IMR-90 (cell line): ENCODE measurements around the gene TPSB2. TPM values are rescaled to one million over a fixed set of nuclear protein-coding genes. Genes with fewer than 3 reads are reported as not detected.

Source experiments
- ATAC-seq: fragments of 200-7000 bp; cut with Tn5 transposase; 2 replicates; pipeline ENCODE4 v1.9.1; 2020; ENCODE audit warnings: low read depth, mild to moderate bottlenecking, moderate library complexity
- BruUV-seq: library from RNA; stranded (reverse); fragments of 400-500 nt; replicated peaks from 2 replicates; lab custom pipeline; 2021; lab: Mats Ljungman, UMichigan
- CTCF ChIA-PET: fragments of 300-600 bp; formaldehyde crosslinking; extraction: SDS; loops from one replicate; lab custom pipeline; 2021; ENCODE audit warnings: antibody characterized with exemption; lab: Yijun Ruan, JAX
- POLR2A ChIA-PET: fragments of 300-600 bp; sonication (Branson Sonifier 250); formaldehyde crosslinking; loops from one replicate; lab custom pipeline; 2022; ENCODE audit warnings: antibody characterized with exemption; ENCODE audit not compliant: unreplicated experiment; lab: Charles Lee
- DNase-seq: peaks from one replicate; pipeline ENCODE4 v3.0.0; 2013
- H2AFZ ChIP-seq: replicated peaks from 2 replicates; pipeline ENCODE3; 2013; ENCODE audit warnings: low read length, mild to moderate bottlenecking; ENCODE audit not compliant: poor library complexity
- H2AK5ac ChIP-seq: 2 replicates; pipeline ENCODE4 v1.6.1; 2013; ENCODE audit warnings: low read depth, low read length, inconsistent platforms
- H2AK9ac ChIP-seq: replicated peaks from 2 replicates; pipeline ENCODE3; 2013; ENCODE audit warnings: mild to moderate bottlenecking, low read depth, low read length, moderate library complexity; ENCODE audit not compliant: poor library complexity
- H2BK120ac ChIP-seq: 2 replicates; pipeline ENCODE4 v1.6.1; 2013; ENCODE audit warnings: low read depth, low read length, inconsistent platforms
- H2BK15ac ChIP-seq: 3 replicates; pipeline ENCODE4 v1.6.1; 2013; ENCODE audit warnings: low read depth, low read length, inconsistent platforms
- H2BK20ac ChIP-seq: 2 replicates; pipeline ENCODE4 v1.6.1; 2013; ENCODE audit warnings: low read depth, mild to moderate bottlenecking, inconsistent platforms, low read length, moderate library complexity
- H2BK5ac ChIP-seq: 2 replicates; pipeline ENCODE4 v1.6.1; 2013; ENCODE audit warnings: mild to moderate bottlenecking, low read depth, low read length, inconsistent platforms; ENCODE audit not compliant: poor library complexity, severe bottlenecking
- H3K14ac ChIP-seq: replicated peaks from 2 replicates; pipeline ENCODE4 v1.6.1; 2013; ENCODE audit warnings: low read depth, low read length, inconsistent platforms
- H3K18ac ChIP-seq: 2 replicates; pipeline ENCODE4 v1.6.1; 2013; ENCODE audit warnings: low read depth, low read length, control low read depth
- H3K23ac ChIP-seq: 2 replicates; pipeline ENCODE4 v1.6.1; 2013; ENCODE audit warnings: low read depth, low read length, inconsistent platforms
- H3K27ac ChIP-seq: 2 replicates; pipeline ENCODE4 v1.5.1; 2013; ENCODE audit warnings: mild to moderate bottlenecking, control low read depth, low read length; ENCODE audit not compliant: insufficient read depth
- H3K27me3 ChIP-seq: 2 replicates; pipeline ENCODE4 v1.6.1; 2013; ENCODE audit warnings: low read length; ENCODE audit not compliant: control insufficient read depth, insufficient read depth
- H3K36me3 ChIP-seq: 2 replicates; pipeline ENCODE4 v1.6.1; 2013; ENCODE audit warnings: low read length, mixed read lengths; ENCODE audit not compliant: control insufficient read depth, insufficient read depth
- H3K4ac ChIP-seq: 2 replicates; pipeline ENCODE4 v1.6.1; 2013; ENCODE audit warnings: low read depth, low read length, inconsistent platforms
- H3K4me1 ChIP-seq: 2 replicates; pipeline ENCODE4 v1.6.1; 2013; ENCODE audit warnings: low read length, mixed read lengths; ENCODE audit not compliant: control insufficient read depth, insufficient read depth
- H3K4me2 ChIP-seq: 2 replicates; pipeline ENCODE4 v1.6.1; 2013; ENCODE audit warnings: low read depth, mild to moderate bottlenecking, control low read depth, low read length, moderate library complexity
- H3K4me3 ChIP-seq: 2 replicates; pipeline ENCODE4 v1.5.1; 2013; ENCODE audit warnings: low read depth, mild to moderate bottlenecking, control low read depth, low read length, moderate library complexity; ENCODE audit not compliant: insufficient read depth
- H3K56ac ChIP-seq: 2 replicates; pipeline ENCODE4 v1.6.1; 2013; ENCODE audit warnings: low read length, inconsistent platforms; ENCODE audit not compliant: insufficient read depth; ENCODE audit errors: extremely low read depth
- H3K79me1 ChIP-seq, 2 experiments: 2 replicates each; pipeline ENCODE4 v1.6.1; 2013; ENCODE audit warnings: low read length in 2 of 2, inconsistent platforms in 1 of 2, low read depth in 1 of 2
- H3K9ac ChIP-seq: 2 replicates; pipeline ENCODE4 v1.6.1; 2013; ENCODE audit warnings: low read depth, low read length, control low read depth
- H3K9me1 ChIP-seq: 2 replicates; pipeline ENCODE4 v1.6.1; 2013; ENCODE audit warnings: low read length, inconsistent platforms; ENCODE audit not compliant: insufficient read depth
- H3K9me3 ChIP-seq: 2 replicates; pipeline ENCODE4 v1.6.1; 2013; ENCODE audit warnings: low read length; ENCODE audit not compliant: control insufficient read depth, insufficient read depth
- H4K20me1 ChIP-seq: 2 replicates; pipeline ENCODE4 v1.6.1; 2013; ENCODE audit warnings: low read length, inconsistent platforms; ENCODE audit not compliant: insufficient read depth
- H4K5ac ChIP-seq: 2 replicates; pipeline ENCODE4 v1.6.1; 2013; ENCODE audit warnings: mild to moderate bottlenecking, low read depth, low read length, control low read depth
- H4K8ac ChIP-seq, 2 experiments: 2 replicates each; pipeline ENCODE4 v1.6.1; 2013; ENCODE audit warnings: low read depth in 2 of 2, low read length in 2 of 2, control low read depth in 1 of 2, inconsistent platforms in 1 of 2
- H4K91ac ChIP-seq: 2 replicates; pipeline ENCODE4 v1.6.1; 2013; ENCODE audit warnings: low read depth, low read length, inconsistent platforms; ENCODE audit not compliant: insufficient read depth
- BHLHE40 ChIP-seq: fragments of 150-350 bp; IDR thresholded peaks from 2 replicates; pipeline ENCODE4 v1.6.1; 2016; ENCODE audit warnings: mild to moderate bottlenecking, low read depth, low read length
- CEBPB ChIP-seq: IDR thresholded peaks from 2 replicates; pipeline ENCODE4 v1.6.1; 2012; ENCODE audit warnings: low read depth, low read length, improper control_type of control experiment
- CTCF ChIP-seq: conservative IDR thresholded peaks from 2 replicates; pipeline ENCODE4 v1.5.1; 2012; ENCODE audit warnings: mild to moderate bottlenecking, low read depth, low read length, improper control_type of control experiment
- FOS ChIP-seq: fragments of 150-350 bp; IDR thresholded peaks from 2 replicates; pipeline ENCODE4 v1.6.1; 2016; ENCODE audit warnings: low read depth, low read length
- MAZ ChIP-seq: IDR thresholded peaks from 2 replicates; pipeline ENCODE4 v1.6.1; 2012; ENCODE audit warnings: low read depth, mild to moderate bottlenecking, low read length, improper control_type of control experiment, moderate library complexity, borderline replicate concordance
- MXI1 ChIP-seq: IDR thresholded peaks from 2 replicates; pipeline ENCODE4 v1.6.1; 2012; ENCODE audit warnings: low read depth, mild to moderate bottlenecking, low read length, moderate library complexity, borderline replicate concordance
- NFE2L2 ChIP-seq: fragments of 150-350 bp; IDR thresholded peaks from 2 replicates; pipeline ENCODE4 v1.6.1; 2016; ENCODE audit warnings: low read depth, mild to moderate bottlenecking, low read length
- POLR2A ChIP-seq: IDR thresholded peaks from 2 replicates; pipeline ENCODE4 v1.6.1; 2012; ENCODE audit warnings: mild to moderate bottlenecking, low read depth, low read length
- RAD21 ChIP-seq: IDR thresholded peaks from 2 replicates; pipeline ENCODE4 v1.6.1; 2012; ENCODE audit warnings: low read length, improper control_type of control experiment
- RFX5 ChIP-seq: IDR thresholded peaks from 2 replicates; pipeline ENCODE4 v1.8.0; 2012; ENCODE audit warnings: low read depth, mild to moderate bottlenecking, low read length, moderate library complexity
- SMC3 ChIP-seq: fragments of 150-350 bp; IDR thresholded peaks from 2 replicates; pipeline ENCODE4 v1.6.1; 2016; ENCODE audit warnings: low read depth, mild to moderate bottlenecking, antibody characterized with exemption, low read length, moderate library complexity
- WGBS, 2 experiments: methylation state at CpG; one replicate each; pipeline versions ENCODE4 v1.1.5 to v1.1.7; 2013; ENCODE audit warnings: missing lambda C conversion rate in 2 of 2; ENCODE audit not compliant: insufficient read length in 1 of 2; ENCODE audit errors: extremely low coverage in 2 of 2; 5-methylcytosine and 5-hydroxymethylcytosine counted together
- dilution Hi-C: fragments of 300-500 bp; cut with HindIII; formaldehyde crosslinking; loops from one replicate; pipeline ENCODE4 v1.14.3; 2018; ENCODE audit warnings: low sequenced_read_pairs; ENCODE audit not compliant: unreplicated experiment
- in situ Hi-C: fragments of 300-500 bp; cut with MboI; formaldehyde crosslinking; loops from 3 replicates; pipeline ENCODE4 v1.14.3; 2019; ENCODE audit warnings: low sequenced_read_pairs, inconsistent platforms, mixed read lengths
- intact Hi-C: fragments of 100-400 bp; cut with micrococcal nuclease; formaldehyde crosslinking; loops from 2 replicates; pipeline ENCODE4 v1.10.0; 2022
- polyA plus RNA-seq, 3 experiments: library from polyadenylated mRNA; depleted of rRNA; stranded (reverse); fragments of >200 nt; gene quantifications; 2 replicates each; pipeline ENCODE4 v1.2.3, GENCODE V29; 2012; ENCODE audit warnings: low replicate concordance in 1 of 3
- total RNA-seq: library from RNA; depleted of rRNA; stranded (reverse); fragments of >200 nt; gene quantifications from 2 replicates; pipeline ENCODE4 v1.2.3, GENCODE V29; 2012
- TF ChIP-seq, protein P1 (sequence below): fragments of 150-350 bp; IDR thresholded peaks from 2 replicates; pipeline ENCODE4 v1.6.1; 2016; ENCODE audit warnings: low read depth, mild to moderate bottlenecking, low read length, moderate library complexity, borderline replicate concordance

The TPSB2 gene
- total and polyA plus RNA-seq, 2 of the 4 experiments (the other 2 are of a cell fraction): not detected

DNA sequence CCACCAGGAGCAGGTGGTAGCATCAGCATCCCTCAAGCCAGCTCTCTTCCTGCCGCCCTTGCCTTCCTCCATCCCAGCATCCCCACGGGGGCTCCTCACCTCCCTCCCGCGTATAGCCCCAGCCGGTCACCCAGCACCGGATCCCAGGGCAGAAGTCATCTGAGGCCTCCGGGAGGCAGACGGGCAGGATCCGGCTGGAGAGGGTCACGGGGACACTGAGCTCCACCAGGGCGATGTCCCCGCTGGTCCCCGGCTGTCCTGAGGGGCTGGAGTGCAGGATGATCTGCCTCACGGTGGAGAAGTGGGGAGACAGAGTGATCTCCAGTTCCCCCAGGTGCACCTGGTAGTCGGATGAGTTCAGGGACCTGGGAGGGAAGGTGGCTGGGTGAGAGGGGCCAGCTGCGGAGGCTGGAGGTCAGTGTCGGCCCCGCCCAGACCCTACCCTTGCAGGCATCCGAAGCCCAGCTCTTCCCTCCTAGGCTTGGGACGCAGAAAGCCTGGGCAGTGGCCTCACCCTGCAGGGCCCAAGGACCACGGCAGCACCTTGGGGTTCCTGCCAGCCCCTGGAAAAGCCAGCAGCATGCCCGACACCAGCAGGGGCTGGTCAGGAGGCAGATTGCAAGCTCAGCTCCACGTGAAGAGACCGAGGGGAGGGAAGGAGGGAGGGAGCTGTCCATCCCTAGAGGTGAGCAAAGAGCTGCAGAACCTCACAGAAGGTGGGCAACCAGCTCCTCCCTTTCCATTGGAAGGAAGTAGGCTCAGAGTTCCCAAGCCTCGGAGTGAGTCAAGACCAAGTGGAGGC is 7.2 kb downstream of the TPSB2 start:
- WGBS, 2 experiments: 67% methylated on average over 16 of the region's 25 CpGs; no CpG with 5 or more reads in 1 of the 2 experiments
- no peaks in the 10 kb centered on the region for H4K20me1 ChIP-seq
- no peak overlapping the region for H3K14ac ChIP-seq
- H3K56ac ChIP-seq: no peak overlapping the region
- no peaks in the 10 kb centered on the region; the same call in 1 of the 2 replicates for H3K36me3 ChIP-seq
- no peaks in the 10 kb centered on the region for H3K4me1 ChIP-seq
- H2AK5ac ChIP-seq: no peak overlapping the region
- H3K23ac ChIP-seq: no peak overlapping the region
- H4K5ac ChIP-seq: no peak overlapping the region
- ChIA-PET CTCF (no interaction called here), POLR2A (no interaction called here)
- H2AFZ ChIP-seq: no peak overlapping the region
- no TSS peak for BruUV-seq
- no peak overlapping the region for H2BK120ac ChIP-seq
- in situ Hi-C loops (loop anchor here (25.0 kb wide), 1 partner anchor 410 kb away; the partner anchor contains the start of gene GNG13), dilution Hi-C loops (no loop called here), intact Hi-C loops (no loop called here)
- ATAC-seq (no peak), DNase-seq (no peak)
- H4K8ac ChIP-seq: no peak overlapping the region
- no peak overlapping the region for H2BK20ac ChIP-seq
- H3K4me3 ChIP-seq: no peak overlapping the region
- H4K91ac ChIP-seq: no peak overlapping the region
- H3K4ac ChIP-seq: no peak overlapping the region
- no peak overlapping the region for H3K4me2 ChIP-seq
- H2AK9ac ChIP-seq: no peak overlapping the region
- H2BK15ac ChIP-seq: no peak overlapping the region
- H3K27ac ChIP-seq: no peak overlapping the region
- H3K27me3 ChIP-seq: no peaks in the 10 kb centered on the region; the same call in 1 of the 2 replicates
- TF ChIP-seq MAZ (no peak), NFE2L2 (no peak), RAD21 (no peak), SMC3 (no peak), CEBPB (no peak), POLR2A (no peak), BHLHE40 (no peak), CTCF (no peak), MXI1 (no peak), FOS (no peak), RFX5 (no peak)
- TF ChIP-seq, protein P1, sequence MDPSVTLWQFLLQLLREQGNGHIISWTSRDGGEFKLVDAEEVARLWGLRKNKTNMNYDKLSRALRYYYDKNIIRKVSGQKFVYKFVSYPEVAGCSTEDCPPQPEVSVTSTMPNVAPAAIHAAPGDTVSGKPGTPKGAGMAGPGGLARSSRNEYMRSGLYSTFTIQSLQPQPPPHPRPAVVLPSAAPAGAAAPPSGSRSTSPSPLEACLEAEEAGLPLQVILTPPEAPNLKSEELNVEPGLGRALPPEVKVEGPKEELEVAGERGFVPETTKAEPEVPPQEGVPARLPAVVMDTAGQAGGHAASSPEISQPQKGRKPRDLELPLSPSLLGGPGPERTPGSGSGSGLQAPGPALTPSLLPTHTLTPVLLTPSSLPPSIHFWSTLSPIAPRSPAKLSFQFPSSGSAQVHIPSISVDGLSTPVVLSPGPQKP: no peak
- H2BK5ac ChIP-seq: no peak overlapping the region
- H3K18ac ChIP-seq: no peak overlapping the region
- H3K79me1 ChIP-seq: no peaks in the 10 kb centered on the region
- H3K9ac ChIP-seq: no peak overlapping the region
- H3K9me3 ChIP-seq: no peaks in the 10 kb centered on the region
- no peaks in the 10 kb centered on the region for H3K9me1 ChIP-seq
